Transverse colon (tissue), 3 donors: Measurements from ENCODE around the gene ENO2.

Source experiments
- EP300 ChIP-seq: sonication (generic); formaldehyde crosslinking; IDR thresholded peaks from one replicate; pipeline ENCODE4 v1.6.1; 2017; ENCODE audit warnings: antibody characterized with exemption, low read depth
- POLR2A ChIP-seq: fragments of 450-650 bp; IDR thresholded peaks from one replicate; pipeline ENCODE4 v1.6.1; 2016; ENCODE audit warnings: antibody characterized with exemption, mild to moderate bottlenecking, moderate library complexity
- TF ChIP-seq, protein P1 (sequence below), 5 experiments: fragments of 200-600 bp in 3 of 5; fragments of 450-650 bp in 2 of 5; sonication (generic) in 3 of 5; IDR thresholded peaks; 1 replicate in 2 of 5; 2 replicates in 3 of 5; pipeline ENCODE4 v1.5.1; 2016 to 2017; ENCODE audit warnings: antibody characterized with exemption in 5 of 5, inconsistent platforms in 3 of 5, mild to moderate bottlenecking in 2 of 5, moderate library complexity in 1 of 5

DNA sequence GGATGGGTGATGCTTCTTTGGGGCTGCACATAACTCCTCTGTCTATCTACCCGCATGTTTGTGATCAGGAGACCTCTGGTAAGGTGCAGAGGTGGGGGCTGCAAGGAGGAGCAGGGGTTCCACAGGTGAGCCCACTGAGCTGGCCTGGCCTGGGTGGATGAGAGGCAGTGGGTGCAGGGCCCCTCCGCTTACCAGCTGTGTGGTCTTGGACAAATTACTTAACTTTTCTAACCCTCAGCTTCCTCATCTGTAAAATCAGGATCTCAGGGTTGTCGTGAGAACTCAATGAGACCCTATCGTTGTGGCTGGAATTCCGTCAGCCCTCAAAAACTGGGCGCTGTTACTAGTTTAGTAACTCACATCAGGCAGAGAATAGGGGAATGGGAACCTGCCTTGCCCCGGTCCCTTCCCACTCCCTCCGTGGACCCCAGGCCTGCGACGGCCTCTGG, 44.3 kb downstream of the ENO2 start:
- TF ChIP-seq, protein P1, sequence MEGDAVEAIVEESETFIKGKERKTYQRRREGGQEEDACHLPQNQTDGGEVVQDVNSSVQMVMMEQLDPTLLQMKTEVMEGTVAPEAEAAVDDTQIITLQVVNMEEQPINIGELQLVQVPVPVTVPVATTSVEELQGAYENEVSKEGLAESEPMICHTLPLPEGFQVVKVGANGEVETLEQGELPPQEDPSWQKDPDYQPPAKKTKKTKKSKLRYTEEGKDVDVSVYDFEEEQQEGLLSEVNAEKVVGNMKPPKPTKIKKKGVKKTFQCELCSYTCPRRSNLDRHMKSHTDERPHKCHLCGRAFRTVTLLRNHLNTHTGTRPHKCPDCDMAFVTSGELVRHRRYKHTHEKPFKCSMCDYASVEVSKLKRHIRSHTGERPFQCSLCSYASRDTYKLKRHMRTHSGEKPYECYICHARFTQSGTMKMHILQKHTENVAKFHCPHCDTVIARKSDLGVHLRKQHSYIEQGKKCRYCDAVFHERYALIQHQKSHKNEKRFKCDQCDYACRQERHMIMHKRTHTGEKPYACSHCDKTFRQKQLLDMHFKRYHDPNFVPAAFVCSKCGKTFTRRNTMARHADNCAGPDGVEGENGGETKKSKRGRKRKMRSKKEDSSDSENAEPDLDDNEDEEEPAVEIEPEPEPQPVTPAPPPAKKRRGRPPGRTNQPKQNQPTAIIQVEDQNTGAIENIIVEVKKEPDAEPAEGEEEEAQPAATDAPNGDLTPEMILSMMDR (IDR thresholded peaks at IDR 0.05) = no peak
- TF ChIP-seq POLR2A = no peak
- TF ChIP-seq EP300 = no peak
